Stimulated activated CD8-positive, alpha-beta memory T cell treated with anti-CD3 and anti-CD28 coated beads, Interleukin-4, amount 100 ng/mL, for 4 hours (primary cell): Measurements from ENCODE around the gene ECM1.

ENCODE experiments used
- DNase-seq, 2 donors: peaks; one replicate each; pipeline ENCODE4 v3.0.0-alpha.2; 2020; ENCODE audit warnings: low read depth in 2 of 2, low spot score in 1 of 2

ECM1 gene

DNA sequence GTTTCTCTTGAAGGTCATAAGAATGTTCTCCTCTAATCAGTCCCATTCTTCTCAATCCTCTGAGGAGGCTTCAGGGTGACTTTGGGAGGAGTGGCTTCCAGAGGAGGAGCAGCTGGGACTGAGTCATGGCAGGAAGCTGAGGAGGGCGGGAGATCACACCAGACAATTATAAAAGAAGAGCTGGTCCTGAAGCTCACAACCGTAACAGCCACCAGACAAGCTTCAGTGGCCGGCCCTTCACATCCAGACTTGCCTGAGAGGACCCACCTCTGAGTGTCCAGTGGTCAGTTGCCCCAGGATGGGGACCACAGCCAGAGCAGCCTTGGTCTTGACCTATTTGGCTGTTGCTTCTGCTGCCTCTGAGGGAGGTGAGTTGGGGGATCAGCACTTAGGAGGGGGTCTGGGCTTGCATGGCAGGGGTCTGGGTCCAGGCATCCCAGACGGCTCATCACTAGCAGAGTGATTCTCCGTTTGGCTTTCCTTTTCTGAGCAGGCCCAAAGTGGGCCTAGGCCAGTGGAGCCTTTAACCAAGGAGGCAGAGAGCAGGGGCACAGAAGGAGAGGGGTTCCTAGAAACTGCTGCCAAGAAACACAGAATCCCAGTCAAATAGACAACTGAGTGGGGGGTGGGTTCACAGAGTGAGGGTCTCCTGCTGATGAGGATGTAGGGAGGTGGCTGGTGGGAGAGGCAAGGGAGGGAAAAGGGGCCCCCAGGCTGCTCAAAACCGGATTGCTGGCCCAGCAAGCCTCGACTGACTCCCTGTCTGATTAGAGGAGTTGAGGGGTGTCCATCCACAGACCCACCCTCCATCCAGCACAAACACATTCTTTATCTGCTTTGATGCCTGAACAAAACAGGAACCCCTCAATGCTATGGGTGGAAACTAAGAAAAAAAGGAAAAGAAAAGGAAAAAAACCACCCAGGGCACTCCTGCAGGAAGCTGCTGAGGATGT is at the start of gene ECM1:
Gene ECM1 (plus strand): TSS at position 198 of the 953 bp plus-strand sequence. CDS start 101 bp downstream, at position 299.
- DNase-seq, result no peak

DNA sequence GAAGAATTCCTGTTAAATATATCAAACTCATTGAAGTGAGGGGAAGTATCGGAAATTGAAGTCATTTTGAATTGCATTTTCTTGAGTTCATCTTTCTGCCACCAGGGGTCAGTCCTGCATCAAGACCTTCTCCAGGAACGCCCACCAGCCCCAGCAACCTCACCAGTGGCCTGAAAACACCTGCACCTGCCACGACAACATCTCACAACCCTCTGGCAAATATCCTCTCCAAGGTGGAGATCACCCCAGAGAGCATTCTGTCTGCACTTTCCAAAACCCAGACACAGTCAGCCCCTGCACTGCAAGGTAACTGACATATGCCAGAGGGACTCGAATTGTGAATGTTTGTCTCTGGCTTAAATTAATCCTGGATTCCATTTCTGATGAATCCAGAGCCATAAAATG is 43.5 kb upstream of the ECM1 start:
- peak; percentile 38 to 54 for DNase-seq

DNA sequence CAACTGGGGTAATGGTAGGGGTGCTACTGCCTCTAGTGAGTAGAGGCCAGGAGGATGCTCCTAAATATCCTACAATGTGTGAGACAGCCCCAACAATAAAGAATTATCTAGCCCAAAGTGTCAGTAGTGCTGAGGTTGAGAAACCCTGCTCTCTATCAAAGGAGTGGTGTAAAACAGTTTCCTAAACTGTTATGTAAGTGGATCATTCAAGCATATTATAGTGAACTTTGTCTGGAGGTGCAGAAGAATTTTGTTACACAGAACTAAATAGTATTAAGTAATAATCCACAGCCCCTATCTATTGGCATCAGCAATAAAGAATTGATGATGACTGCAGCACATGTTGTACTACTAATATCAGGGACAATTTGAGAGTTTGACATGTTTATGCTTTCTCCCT is 40.9 kb upstream of the ECM1 start:
- no peak for DNase-seq

DNA sequence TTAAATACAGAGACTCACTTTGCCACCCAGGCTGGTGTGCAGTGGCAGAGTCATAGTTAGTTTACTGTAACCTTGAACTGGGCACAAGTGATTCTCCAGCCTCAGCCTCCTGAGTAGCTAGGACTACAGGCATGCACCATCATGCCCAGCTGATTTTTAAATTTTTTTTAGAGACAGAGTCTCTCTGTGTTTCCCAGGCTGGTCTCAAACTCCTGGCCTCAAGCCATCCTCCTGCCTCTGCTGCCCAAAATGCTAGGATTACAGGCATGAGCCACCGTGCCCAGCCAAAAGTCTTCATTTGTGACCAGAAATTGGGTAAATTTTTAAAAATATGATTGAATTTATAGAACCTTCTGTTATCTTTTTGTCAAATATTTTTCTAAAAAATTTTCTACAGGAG is 38.6 kb upstream of the ECM1 start:
- no peak for DNase-seq

DNA sequence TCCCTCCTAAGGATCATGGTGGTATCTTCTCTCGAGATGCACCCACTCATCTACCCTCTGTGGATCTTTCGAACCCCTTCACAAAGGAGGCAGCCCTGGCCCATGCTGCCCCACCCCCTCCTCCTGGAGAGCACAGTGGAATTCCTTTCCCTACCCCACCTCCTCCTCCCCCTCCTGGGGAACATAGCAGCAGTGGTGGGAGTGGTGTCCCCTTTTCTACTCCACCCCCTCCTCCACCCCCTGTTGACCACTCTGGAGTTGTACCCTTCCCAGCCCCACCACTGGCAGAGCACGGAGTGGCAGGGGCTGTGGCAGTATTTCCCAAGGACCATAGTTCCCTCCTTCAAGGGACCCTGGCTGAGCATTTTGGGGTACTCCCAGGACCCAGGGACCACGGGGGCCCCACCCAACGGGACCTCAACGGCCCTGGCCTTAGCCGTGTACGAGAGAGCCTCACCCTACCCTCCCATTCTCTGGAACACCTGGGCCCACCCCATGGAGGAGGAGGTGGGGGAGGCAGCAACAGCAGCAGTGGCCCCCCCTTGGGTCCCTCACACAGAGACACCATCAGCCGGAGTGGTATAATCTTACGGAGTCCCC is 35.2 kb upstream of the ECM1 start:
- DNase-seq, result no peak

DNA sequence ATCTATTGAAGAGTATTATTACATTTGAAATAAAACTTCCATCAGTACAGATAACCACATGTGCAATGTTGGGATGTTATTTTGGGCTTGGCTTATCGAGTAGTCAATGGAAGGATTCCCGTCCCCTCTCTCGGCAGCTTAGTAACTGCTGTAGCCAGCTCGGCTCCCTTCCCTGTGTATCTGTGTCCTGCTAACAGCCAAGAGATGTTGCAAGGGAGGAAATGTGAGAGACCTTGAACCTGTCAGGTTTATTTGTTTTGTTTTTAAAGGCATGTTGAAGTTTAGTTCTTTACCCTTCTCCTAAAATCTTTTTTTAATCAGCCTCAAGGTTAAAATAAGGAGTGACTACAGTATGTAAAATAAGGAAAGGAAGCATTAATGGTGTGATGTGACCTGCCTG is 34.2 kb upstream of the ECM1 start:
- no peak for DNase-seq

DNA sequence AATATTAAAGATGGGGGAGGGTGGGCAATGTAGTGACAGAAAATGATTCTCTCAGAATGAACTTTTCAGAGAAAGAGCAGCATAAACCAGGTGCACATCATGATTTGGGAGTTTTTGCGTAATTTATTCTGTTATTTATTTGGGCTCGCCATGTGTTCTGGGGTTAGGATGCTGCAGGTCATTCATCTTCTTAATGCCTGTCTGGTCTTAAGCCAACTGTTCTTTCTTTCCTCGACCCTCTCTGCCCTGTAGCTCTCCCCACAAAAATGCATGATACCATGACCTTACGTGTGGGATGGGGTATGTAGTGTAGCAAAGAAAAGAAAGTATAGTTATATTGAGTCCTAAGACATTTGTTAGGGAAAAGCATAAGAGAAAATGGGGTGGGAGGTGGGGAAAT is 33.0 kb upstream of the ECM1 start:
- DNase-seq, result no peak

DNA sequence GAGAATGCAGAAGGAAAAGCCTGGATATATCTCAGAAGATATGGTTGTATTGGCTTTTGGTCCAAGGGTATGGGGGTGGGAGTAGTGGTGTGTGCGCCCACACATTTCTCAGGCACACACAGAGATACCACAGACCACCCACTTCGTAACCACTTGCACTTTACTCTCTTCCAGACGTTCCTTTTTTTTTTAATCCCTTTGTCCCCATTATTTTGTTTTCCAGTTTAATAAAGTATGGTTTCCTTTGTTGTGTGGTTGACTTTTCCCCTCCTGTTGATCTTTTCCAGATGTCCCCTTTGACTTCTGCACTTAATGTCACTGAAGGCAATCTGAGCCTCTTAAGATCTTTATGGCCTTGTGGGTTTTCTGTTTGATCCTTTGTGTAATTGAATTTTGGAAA is 31.2 kb upstream of the ECM1 start:
- no peak for DNase-seq

DNA sequence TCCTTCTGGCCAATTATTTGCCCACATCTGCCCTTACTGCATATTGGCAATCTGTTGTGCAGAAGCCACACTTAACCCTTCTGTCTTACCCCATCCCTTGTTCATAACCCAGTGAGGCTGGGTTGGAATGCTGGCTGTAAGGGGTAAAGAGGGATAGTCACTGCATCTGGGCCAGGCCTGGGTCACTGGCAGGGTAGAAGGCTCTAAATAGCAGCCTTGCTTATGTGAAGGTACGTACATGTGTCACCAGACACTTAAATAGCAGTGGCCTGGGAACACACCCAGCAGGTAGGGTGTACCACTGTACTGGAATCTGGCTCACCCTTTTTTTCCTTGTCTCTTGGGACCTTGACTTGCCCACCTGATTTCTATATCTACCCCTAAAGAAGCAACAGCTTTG is 30.6 kb upstream of the ECM1 start:
- DNase-seq, result no peak

DNA sequence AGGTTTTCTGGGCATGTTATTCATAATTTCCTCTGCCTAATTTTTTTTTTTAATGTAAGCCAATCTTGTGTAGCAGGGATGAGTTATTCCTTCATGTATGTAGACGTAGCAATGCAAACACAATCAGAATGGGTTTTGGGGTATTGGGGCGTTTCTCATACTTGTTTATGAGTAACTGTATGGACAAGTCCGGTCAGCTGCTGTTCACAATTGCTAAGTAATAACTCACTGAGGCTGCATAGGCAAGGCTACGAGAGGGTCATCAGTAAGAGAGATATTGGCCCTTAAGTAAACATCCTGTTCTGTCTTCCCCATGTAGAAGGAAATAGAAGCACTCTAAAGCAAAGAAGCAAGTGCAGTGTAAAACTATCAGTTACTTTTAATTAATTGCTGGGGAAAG is 30.2 kb upstream of the ECM1 start:
- no peak for DNase-seq

DNA sequence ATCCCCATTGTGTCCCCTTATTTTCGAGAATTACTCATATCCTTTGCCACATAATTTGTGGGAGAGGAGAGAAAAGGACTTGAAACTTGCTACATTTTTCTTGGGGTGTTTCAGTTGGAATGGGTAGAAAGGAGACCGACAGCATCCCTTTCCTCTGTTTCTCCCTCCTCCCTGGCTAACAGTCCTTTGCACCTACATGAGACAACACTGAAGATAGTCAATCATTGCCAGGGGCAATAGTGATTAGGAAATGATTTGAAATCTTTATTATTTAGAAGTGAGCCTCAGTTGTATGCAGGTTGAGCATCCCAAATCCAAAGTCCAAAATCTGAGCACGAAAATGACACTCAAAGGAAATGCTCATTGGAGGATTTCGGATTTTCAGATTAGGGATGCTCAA is 28.5 kb upstream of the ECM1 start:
- no peak for DNase-seq

DNA sequence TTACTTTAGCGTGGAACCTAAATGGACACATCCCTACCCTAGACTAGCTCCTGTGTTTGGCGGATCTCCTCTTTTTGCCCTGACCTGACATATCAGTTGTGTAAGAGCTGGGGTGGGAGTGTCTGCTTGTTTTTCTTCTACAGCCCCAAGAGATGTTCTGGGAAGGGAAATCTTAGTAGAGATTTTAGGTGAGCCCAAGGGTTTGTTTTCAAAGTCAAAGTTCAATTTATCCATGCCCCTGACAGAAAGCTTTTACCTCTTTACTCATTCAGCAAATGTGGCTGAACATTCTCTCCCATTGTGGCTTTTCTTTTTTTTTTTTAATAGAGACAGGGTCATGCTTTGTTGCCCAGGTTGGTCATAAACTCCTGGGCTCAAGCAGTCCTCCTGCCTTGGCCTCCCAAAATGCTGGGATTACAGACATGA is 28.0 kb upstream of the ECM1 start:
- DNase-seq, result no peak

DNA sequence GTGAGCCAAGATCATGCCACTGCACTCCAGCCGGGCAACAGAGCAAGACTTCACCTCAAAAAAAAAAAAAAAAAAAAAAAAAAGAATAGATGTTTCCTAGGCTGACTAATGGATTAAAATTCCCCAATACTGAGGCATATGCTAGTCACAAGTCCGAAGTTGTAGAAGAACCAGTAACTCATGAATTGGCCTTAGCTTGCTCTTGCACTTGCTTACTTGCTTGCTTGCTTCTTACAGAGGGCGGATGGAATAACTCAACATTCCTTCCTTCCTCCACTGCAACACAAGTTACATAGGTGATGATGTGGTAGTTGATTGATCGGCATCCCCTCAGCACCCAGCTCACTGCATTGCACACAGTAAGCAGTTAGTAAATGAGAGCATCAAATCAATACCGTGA is 23.5 kb upstream of the ECM1 start:
- DNase-seq, result no peak

DNA sequence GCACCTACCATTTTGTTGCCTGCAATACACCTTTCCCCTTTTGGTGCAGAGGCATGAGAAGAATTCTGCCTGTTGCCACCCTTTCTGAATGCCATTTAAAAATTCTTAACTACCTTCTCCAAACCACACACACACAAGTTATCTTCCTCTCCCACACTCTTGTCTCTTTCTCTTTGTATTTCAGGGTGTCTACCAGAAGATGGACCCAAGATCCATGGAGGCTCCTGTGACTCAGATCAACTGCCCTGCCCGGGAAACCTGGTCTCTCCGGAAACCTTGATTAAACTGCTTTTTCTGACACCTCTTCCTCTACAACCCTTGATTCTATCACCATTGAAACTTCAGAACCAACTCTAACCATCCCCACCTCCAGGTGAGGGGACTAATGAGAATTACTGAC is 23.0 kb upstream of the ECM1 start:
- DNase-seq, result no peak

DNA sequence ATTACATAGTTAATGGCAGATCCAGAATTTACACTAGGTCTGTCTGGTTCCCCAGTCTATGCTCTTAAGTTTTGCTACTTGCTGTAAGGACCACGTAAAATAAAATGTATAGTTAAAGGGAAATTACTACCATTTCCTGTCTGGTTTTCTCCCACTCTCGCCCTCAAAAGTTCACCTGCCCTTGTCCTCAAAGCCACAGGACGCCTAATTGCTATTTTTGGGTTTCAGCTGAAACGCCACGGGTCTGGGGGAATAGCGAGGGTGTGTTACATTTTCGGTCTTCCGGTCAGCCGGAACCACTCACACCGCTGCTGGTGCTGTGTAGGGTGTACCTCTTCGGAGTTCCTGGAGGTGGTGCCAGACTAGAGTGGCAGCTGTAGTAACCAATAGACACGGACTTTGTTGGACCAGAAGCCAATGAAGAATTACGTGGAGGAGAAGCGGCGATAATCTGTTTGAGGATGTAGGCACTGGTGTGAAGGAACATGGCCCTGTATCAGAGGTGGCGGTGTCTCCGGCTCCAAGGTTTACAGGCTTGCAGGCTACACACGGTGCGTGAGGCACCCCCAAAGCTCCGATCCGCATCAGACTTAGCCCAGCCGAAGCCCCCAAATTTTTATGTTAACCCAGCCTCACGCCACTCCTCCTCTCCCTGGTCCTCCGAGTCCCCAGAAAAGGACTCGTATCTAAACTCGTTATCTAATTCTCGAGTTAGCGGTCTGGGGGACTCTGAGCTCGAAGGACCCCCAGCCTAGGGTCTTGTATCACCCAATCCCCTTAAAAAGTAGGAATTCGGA is 20.7 kb upstream of the ECM1 start, which contains the start of gene TARS2:
Gene TARS2 (plus strand): TSS at position 454 of the 797 bp plus-strand sequence. CDS start 32 bp downstream, at position 486.
- DNase-seq, result peak; percentile 87

DNA sequence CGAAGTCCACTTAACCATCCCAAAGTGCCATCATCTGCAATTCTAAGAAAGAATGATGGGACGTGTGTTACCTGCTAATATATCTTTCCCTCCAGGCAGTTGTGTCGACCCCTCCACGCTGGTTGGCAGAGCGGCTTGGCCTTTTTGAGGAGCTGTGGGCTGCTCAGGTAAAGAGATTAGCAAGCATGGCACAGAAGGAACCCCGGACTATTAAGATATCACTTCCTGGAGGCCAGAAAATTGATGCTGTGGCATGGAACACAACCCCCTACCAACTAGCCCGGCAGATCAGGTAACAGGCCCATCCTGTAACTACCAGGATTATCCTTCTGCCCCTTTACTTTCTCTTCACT is 20.2 kb upstream of the ECM1 start:
- DNase-seq, result no peak

DNA sequence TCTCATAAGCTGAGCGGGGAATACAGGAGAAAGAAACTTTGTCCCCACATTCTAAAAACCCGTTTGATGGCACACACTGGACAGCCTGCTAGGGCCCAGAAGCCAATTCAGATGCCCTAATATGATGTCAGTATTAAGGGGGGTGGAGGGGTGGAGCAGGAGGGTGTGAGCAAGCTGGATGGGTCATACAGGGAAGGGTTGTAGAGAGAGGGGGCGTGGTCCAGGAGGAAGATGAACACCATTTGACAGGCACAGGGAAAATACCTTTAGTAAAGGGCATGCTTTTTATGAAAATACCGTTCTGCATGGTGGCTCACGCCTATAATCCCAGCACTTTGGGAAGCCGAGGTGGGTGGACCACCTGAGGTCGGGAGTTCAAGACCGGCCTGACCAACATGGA is 14.7 kb upstream of the ECM1 start:
- DNase-seq, result no peak

DNA sequence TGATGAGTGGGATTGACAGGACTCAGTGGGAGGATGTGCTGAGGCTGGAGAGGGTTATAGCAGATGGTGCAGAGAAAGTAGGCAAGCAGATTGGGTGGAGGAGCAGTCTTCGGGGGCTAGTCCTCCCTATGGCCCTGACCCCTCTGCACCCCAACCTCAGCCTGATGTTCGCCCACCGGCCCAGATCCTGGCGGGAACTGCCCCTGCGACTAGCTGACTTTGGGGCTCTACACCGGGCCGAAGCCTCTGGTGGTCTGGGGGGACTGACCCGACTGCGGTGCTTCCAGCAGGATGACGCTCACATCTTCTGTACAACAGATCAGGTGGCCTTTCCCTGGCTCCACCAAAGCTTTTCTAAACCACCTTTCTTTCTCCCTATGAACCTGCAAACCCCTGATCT is 9.6 kb upstream of the ECM1 start:
- no peak for DNase-seq

DNA sequence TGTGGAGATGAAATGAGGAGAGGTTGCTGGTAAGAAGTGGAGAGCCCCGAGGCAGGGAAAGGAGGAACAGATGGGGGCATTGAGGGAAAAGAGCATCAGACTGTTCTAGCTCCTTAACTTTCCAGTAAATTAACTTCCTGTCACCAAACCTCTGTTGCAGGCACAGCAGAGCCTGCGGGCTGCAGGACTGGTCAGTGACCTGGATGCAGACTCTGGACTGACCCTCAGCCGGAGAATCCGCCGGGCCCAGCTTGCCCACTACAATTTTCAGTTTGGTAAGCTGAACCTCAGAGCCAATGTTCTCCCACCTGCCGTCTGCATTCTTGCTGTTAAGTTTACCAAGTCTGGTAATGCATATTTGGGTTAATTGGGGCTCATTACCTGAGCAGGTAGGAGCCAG is 2.5 kb upstream of the ECM1 start:
- DNase-seq, result no peak

DNA sequence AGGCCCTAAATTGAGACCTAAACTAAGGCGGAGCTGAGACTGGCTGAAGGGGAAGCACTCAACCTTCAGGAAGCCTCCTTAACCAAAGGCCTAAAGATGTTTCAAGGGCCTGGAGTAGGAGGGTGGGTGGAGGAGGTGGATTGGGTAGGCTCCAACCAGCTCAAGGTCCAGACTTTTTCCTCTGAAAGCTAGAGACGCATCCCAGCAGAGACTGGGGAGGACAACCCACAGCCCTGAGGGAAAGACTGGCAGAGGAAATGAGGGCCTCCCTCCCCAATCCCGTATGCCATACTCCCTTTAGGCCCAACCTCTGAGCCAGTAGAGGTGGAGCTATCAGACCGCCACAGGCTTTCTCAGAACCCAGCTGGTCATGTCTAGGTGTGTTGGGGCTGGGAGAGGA is 1.1 kb downstream of the ECM1 start:
- no peak for DNase-seq

DNA sequence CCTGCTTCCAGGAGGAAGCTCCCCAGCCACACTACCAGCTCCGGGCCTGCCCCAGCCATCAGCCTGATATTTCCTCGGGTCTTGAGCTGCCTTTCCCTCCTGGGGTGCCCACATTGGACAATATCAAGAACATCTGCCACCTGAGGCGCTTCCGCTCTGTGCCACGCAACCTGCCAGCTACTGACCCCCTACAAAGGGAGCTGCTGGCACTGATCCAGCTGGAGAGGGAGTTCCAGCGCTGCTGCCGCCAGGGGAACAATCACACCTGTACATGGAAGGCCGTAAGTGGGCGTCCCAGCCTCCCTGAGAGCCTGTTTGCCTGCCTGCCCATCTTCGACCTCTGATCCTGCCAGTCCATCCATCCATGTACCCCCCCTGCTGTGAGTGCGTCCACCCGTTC is 3.6 kb downstream of the ECM1 start:
- no peak for DNase-seq
